Epithelial cell of proximal tubule (primary cell): Measurements from ENCODE around the gene IGF1R. TPM values are rescaled to one million over a fixed set of nuclear protein-coding genes. Genes with fewer than 3 reads are reported as not detected.

ENCODE experiments used
- DNase-seq: peaks from one replicate; pipeline ENCODE4 v3.0.0-alpha.2; 2011; ENCODE audit warnings: low read depth
- H3K4me3 ChIP-seq: 2 replicates; pipeline ENCODE4 v1.5.1; 2011; ENCODE audit warnings: low read depth, mild to moderate bottlenecking, low read length
- CTCF ChIP-seq: conservative IDR thresholded peaks from 2 replicates; pipeline ENCODE4 v1.5.1; 2012; ENCODE audit warnings: low read depth, mild to moderate bottlenecking, low read length
- total RNA-seq: library from RNA; depleted of rRNA; stranded (reverse); fragments of >200 nt; gene quantifications from 2 replicates; pipeline ENCODE4 v1.2.3, GENCODE V29; 2015

The IGF1R gene
- total RNA-seq, 1 donor from 2014 or later: 14.5 TPM

- DNase-seq: no peak
- no peak for TF ChIP-seq CTCF
Observed at GRCh38 chr15:98841419-98841970, 193.2 kb downstream of the IGF1R start.

DNA sequence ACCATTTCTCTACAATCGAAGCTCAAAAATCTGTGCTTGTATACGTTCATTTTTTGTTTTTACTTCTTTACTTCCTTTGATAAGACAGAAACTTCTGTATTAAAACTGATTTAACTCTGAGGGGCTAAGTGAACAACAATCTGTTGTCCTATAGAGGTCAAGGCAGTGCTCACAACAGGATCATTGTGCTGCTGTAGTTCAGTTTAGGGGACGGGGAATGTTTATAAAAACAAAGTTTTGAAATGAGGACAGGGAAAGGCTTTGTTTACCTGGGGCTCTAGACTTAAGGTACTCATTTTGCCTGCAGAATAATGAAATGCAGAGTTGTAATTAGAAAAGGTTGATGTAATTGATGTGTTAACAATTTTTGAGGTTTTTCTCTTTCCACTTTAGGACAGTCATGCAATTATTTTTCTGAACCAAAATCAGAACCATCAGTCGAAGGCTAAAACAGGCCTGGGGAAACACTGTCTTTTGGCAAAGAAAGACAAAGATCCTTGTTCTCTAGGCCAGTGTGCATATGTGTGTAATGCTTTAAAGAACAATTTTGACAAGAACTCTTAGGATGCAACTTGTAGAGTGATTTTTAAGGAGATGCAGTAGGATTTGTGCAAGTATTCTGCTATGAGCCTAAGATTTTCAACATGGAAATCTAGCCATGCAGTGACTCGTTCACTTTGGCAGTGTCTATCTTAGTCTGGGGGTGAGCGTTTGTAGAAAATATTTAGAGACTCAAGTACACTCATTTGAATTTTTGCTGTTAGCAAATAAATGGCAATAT is 194.0 kb downstream of the IGF1R start:
- TF ChIP-seq CTCF: no peak
- H3K4me3 ChIP-seq: no peak overlapping the region
- no peak for DNase-seq

More at GRCh38 chr15:98841419-98841970, 193.2 kb downstream of the IGF1R start:
- H3K4me3 ChIP-seq: no peak overlapping the region

- DNase-seq: no peak
- no peak for TF ChIP-seq CTCF
- no peak overlapping the region for H3K4me3 ChIP-seq
Observed at GRCh38 chr15:98842973-98843285, 194.6 kb downstream of the IGF1R start.

DNA sequence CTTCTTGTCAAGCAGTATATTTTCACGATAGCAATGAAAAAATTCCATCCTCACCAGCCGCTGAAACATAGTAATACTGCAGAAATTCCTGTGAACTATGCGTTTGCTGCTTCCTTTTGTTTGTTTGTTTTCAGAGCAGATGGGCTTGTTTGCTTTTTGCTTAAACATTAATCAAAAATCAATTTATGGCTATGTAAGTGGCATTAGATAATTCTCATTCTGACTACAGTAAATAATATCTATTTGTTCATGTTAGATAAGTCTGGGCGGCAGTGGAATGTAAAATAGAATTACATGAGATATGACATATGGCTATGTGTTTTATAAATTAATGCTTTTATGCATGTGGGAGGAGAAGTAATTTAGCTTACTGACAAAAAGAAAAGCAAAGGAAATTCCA is 195.5 kb downstream of the IGF1R start:
- H3K4me3 ChIP-seq: no peak overlapping the region
- no peak for TF ChIP-seq CTCF
- no peak for DNase-seq

DNA sequence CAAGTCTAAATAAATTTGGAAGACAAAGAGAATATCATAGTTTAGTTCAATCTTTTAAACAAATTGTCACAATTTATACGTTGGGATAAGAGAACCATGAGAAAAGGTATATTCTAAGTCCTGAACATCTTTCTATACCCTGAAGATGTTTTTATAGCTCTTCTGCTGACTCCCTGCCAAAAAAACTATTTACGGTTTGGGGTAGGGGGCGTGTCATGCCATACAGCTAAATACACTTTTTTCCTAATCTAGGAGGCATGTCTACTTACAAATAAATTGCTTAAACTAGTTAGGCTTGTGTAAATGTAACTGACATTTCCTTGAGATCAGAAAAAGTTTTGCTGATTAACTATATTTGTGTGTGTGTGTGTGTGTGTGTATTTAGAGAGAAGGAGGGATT is 195.9 kb downstream of the IGF1R start:
- DNase-seq: no peak
- TF ChIP-seq CTCF: no peak
- no peak overlapping the region for H3K4me3 ChIP-seq

- TF ChIP-seq CTCF: no peak
- no peak for DNase-seq
- H3K4me3 ChIP-seq: no peak overlapping the region
Observed at GRCh38 chr15:98845138-98845884, 197.0 kb downstream of the IGF1R start.
